OCI-LY1 (cell line): Measurements from ENCODE around the gene COX6B1.

Experiments used
- H2AFZ ChIP-seq: fragments of 200-600 bp; sonication (generic), shearing (Covaris generic); 2 replicates; pipeline ENCODE4 v1.6.0; 2014; ENCODE audit warnings: antibody characterized with exemption, mild to moderate bottlenecking, low read length
- H3F3A ChIP-seq: fragments of 200-600 bp; sonication (generic), shearing (Covaris generic); 2 replicates; pipeline ENCODE4 v1.6.0; 2014; ENCODE audit warnings: mild to moderate bottlenecking, antibody characterized with exemption, low read length, moderate library complexity; ENCODE audit not compliant: insufficient read depth
- H3K27ac ChIP-seq: fragments of 200-600 bp; sonication (generic); 2 replicates; pipeline ENCODE4 v1.5.1; 2014; ENCODE audit warnings: low read length, mixed run types, mild to moderate bottlenecking, low read depth; ENCODE audit not compliant: poor library complexity, severe bottlenecking
- H3K27me3 ChIP-seq: fragments of 200-600 bp; sonication (generic); 2 replicates; pipeline ENCODE4 v1.6.0; 2014; ENCODE audit warnings: antibody characterized with exemption, mild to moderate bottlenecking, low read length, moderate library complexity; ENCODE audit not compliant: insufficient read depth
- H3K36me3 ChIP-seq: fragments of 200-600 bp; sonication (generic); 2 replicates; pipeline ENCODE4 v1.6.1; 2014; ENCODE audit warnings: mild to moderate bottlenecking, antibody characterized with exemption, low read length, moderate library complexity, mixed read lengths; ENCODE audit not compliant: insufficient read depth
- H3K4me1 ChIP-seq: fragments of 200-600 bp; sonication (generic); 2 replicates; pipeline ENCODE4 v1.5.1; 2014; ENCODE audit warnings: mild to moderate bottlenecking, low read length, moderate library complexity; ENCODE audit not compliant: insufficient read depth, severe bottlenecking
- H3K4me2 ChIP-seq: fragments of 200-600 bp; sonication (generic), shearing (Covaris generic); 2 replicates; pipeline ENCODE4 v1.6.1; 2014; ENCODE audit warnings: low read length
- H3K4me3 ChIP-seq: fragments of 200-600 bp; sonication (generic); 2 replicates; pipeline ENCODE4 v1.5.1; 2014; ENCODE audit warnings: low read length, low read depth, mild to moderate bottlenecking, mixed read lengths; ENCODE audit not compliant: poor library complexity, severe bottlenecking
- H3K79me2 ChIP-seq: fragments of 200-600 bp; shearing (Covaris generic); 2 replicates; pipeline ENCODE4 v1.6.1; 2016; ENCODE audit warnings: mixed run types, low read length, mixed read lengths; ENCODE audit not compliant: insufficient read depth
- H3K9ac ChIP-seq: fragments of 200-600 bp; sonication (generic), shearing (Covaris generic); 2 replicates; pipeline ENCODE4 v1.6.1; 2014; ENCODE audit warnings: mild to moderate bottlenecking, low read length, mixed read lengths
- H3K9me2 ChIP-seq: fragments of 200-600 bp; sonication (generic), shearing (Covaris generic); 2 replicates; pipeline ENCODE4 v1.6.1; 2014; ENCODE audit warnings: low read depth, mild to moderate bottlenecking, low read length, mixed read lengths
- H3K9me3 ChIP-seq: fragments of 200-600 bp; shearing (Covaris generic); 2 replicates; pipeline ENCODE4 v1.6.1; 2014; ENCODE audit warnings: low read length, mixed read lengths
- H4K20me1 ChIP-seq: fragments of 200-600 bp; sonication (generic), shearing (Covaris generic); 2 replicates; pipeline ENCODE4 v1.6.0; 2016; ENCODE audit warnings: mild to moderate bottlenecking, low read length; ENCODE audit not compliant: insufficient read depth
- CTCF ChIP-seq: fragments of 200-600 bp; sonication (generic), shearing (Covaris generic); IDR thresholded peaks from 2 replicates; pipeline ENCODE4 v1.5.1; 2017; ENCODE audit warnings: mild to moderate bottlenecking, antibody characterized with exemption, low read length, moderate library complexity, mixed read lengths
- EZH2 ChIP-seq: fragments of 200-600 bp; sonication (generic), shearing (Covaris generic); IDR thresholded peaks from 2 replicates; pipeline ENCODE4 v1.8.0; 2017; ENCODE audit warnings: borderline replicate concordance, mixed run types, mild to moderate bottlenecking, antibody characterized with exemption, low read length, moderate library complexity, mixed read lengths

The COX6B1 gene

GRCh38 chr19:35696835-35697234 is 48.7 kb downstream of the COX6B1 start:
- Histone ChIP-seq H4K20me1 (no peaks in the 10 kb centered on the region), H3K4me1 (peaks cover under 1% of the 10 kb centered on the region), H3K9ac (no peak overlapping the region), H2AFZ (no peak overlapping the region), H3K27me3 (no peaks in the 10 kb centered on the region), H3K36me3 (no peaks in the 10 kb centered on the region), H3K9me3 (no peaks in the 10 kb centered on the region), H3K9me2 (no peaks in the 10 kb centered on the region), H3K79me2 (no peaks in the 10 kb centered on the region), H3F3A (no peaks in the 10 kb centered on the region), H3K4me2 (no peak overlapping the region), H3K4me3 (no peak overlapping the region), H3K27ac (no peak overlapping the region)
- no peak for TF ChIP-seq EZH2
- no peak for TF ChIP-seq CTCF

DNA sequence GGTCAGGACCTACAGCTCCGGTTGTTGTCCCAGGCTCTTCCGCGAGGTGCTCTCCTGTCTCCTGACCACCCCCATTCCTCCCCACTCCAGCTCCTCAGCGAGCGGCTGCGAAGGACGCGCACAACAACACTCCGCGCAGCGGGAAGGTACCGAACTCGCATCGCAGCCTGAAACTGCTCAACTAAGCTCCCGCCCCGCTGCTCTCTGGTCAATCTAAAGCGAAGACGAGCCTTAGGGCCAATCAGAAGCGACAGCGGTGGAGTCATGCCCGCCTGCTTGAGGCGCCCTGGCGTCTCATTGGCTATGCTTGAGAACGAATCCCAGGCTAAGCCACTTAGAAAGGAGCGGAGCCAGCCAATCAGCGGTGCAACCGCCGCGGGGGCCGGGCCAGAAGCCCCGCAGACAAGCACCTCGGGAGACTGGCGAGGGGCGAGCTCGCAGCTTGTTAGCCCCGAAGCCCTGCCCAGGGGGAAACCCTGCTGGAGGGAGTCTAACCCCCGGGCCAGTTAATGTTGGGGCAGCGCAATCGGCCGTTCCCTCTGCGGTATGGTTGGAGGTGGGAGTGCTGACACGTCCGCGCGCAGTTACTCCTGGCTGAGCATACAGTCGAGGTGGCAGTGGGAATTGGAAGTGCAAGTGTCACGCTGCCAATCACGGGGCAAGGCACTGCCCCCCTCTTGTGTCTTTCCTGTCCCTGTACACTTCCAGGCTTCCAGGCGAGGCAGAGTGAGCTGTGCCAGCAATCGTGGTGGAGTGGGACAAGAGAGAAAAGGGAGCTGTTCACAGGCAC is 54.3 kb downstream of the COX6B1 start:
- Histone ChIP-seq H3K9me2 (no peaks in the 10 kb centered on the region), H3K36me3 (no peaks in the 10 kb centered on the region), H3F3A (no peaks in the 10 kb centered on the region), H3K4me2 (peak overlapping the region; percentile 95), H3K9ac (peak overlapping the region; percentile 46), H3K79me2 (no peaks in the 10 kb centered on the region), H3K27me3 (no peaks in the 10 kb centered on the region), H3K4me3 (peak overlapping the region; percentile 68), H2AFZ (peak overlapping the region; percentile 91; the same call in 1 of the 2 replicates), H4K20me1 (no peaks in the 10 kb centered on the region), H3K9me3 (no peaks in the 10 kb centered on the region), H3K4me1 (peaks cover 8% of the 10 kb centered on the region), H3K27ac (no peak overlapping the region)
- TF ChIP-seq EZH2 (no peak), CTCF (no peak)

GRCh38 chr19:35703343-35703742 is 55.2 kb downstream of the COX6B1 start:
- no peak overlapping the region for H3K27ac ChIP-seq
- no peaks in the 10 kb centered on the region for H3K36me3 ChIP-seq
- H3K9me2 ChIP-seq = no peaks in the 10 kb centered on the region
- no peaks in the 10 kb centered on the region for H3K27me3 ChIP-seq
- no peak overlapping the region for H2AFZ ChIP-seq
- H4K20me1 ChIP-seq = no peaks in the 10 kb centered on the region
- no peak overlapping the region for H3K4me3 ChIP-seq
- H3K4me1 ChIP-seq = peaks cover 8% of the 10 kb centered on the region
- no peaks in the 10 kb centered on the region for H3K79me2 ChIP-seq
- no peak for TF ChIP-seq EZH2
- TF ChIP-seq CTCF = no peak
- H3K4me2 ChIP-seq = no peak overlapping the region
- H3F3A ChIP-seq = no peaks in the 10 kb centered on the region
- H3K9me3 ChIP-seq = no peaks in the 10 kb centered on the region
- H3K9ac ChIP-seq = no peak overlapping the region
